Esophagus squamous epithelium (tissue), 4 donors: ENCODE results near the gene DGKK.

Experiments
- POLR2A ChIP-seq, 4 donors: fragments of 450-650 bp; IDR thresholded peaks; one replicate each; pipeline ENCODE4 v1.6.1; 2017; ENCODE audit warnings: antibody characterized with exemption in 4 of 4, mild to moderate bottlenecking in 4 of 4, moderate library complexity in 3 of 4
- TF ChIP-seq, protein P1 (sequence below), 6 experiments: fragments of 450-650 bp in 4 of 6; fragments of 200-600 bp in 2 of 6; sonication (generic) in 2 of 6; IDR thresholded peaks; one replicate each; pipeline ENCODE4 v1.5.1; 2016 to 2019; ENCODE audit warnings: antibody characterized with exemption in 6 of 6, mild to moderate bottlenecking in 4 of 6, moderate library complexity in 4 of 6

DNA sequence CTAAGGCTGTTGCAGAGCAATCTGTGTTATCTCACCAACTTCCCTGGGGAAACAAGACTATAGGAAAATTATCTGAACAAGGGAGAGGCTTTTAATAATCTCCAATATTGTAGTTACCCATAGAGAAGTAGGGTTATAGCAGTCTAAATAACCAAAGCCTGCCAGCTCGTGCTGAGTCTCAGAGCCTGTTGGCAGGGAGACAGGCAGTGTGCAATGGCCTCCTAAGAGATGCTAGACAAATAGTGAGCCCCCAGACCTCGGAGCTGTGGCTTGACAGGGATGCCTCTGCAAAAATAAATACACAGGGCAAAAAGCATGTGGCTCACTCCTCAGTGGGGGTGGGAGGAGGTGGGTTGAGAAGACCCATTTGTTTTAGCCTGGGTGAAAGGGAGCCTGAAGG lies 76.7 kb downstream of the DGKK start:
- TF ChIP-seq POLR2A (IDR thresholded peaks at IDR 0.05) = no peak
- TF ChIP-seq, protein P1, sequence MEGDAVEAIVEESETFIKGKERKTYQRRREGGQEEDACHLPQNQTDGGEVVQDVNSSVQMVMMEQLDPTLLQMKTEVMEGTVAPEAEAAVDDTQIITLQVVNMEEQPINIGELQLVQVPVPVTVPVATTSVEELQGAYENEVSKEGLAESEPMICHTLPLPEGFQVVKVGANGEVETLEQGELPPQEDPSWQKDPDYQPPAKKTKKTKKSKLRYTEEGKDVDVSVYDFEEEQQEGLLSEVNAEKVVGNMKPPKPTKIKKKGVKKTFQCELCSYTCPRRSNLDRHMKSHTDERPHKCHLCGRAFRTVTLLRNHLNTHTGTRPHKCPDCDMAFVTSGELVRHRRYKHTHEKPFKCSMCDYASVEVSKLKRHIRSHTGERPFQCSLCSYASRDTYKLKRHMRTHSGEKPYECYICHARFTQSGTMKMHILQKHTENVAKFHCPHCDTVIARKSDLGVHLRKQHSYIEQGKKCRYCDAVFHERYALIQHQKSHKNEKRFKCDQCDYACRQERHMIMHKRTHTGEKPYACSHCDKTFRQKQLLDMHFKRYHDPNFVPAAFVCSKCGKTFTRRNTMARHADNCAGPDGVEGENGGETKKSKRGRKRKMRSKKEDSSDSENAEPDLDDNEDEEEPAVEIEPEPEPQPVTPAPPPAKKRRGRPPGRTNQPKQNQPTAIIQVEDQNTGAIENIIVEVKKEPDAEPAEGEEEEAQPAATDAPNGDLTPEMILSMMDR (IDR thresholded peaks at IDR 0.05) = no peak
